ENCODE measurements around the gene POLR2A.

DNA sequence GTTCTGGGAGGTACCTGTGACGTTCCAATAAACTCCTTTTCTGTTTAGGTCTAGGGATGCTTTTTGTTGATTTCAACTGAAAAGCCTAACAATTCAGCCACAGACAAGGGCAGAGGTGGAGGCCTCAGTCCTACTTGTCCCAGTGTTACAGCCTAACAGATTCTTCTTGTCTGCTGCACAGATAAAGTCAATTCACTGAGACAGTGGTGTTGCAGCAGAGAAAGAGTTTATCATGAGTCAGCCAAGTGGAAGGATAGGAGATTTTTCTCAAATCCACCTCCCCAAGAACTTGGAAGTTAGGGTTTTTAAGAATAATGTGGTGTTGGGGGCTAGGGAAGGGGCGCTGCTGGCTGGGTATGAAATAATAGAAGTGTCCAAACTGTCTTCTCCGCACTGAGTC, 53.9 kb downstream of the POLR2A start:
- TF ChIP-seq, protein P1, sequence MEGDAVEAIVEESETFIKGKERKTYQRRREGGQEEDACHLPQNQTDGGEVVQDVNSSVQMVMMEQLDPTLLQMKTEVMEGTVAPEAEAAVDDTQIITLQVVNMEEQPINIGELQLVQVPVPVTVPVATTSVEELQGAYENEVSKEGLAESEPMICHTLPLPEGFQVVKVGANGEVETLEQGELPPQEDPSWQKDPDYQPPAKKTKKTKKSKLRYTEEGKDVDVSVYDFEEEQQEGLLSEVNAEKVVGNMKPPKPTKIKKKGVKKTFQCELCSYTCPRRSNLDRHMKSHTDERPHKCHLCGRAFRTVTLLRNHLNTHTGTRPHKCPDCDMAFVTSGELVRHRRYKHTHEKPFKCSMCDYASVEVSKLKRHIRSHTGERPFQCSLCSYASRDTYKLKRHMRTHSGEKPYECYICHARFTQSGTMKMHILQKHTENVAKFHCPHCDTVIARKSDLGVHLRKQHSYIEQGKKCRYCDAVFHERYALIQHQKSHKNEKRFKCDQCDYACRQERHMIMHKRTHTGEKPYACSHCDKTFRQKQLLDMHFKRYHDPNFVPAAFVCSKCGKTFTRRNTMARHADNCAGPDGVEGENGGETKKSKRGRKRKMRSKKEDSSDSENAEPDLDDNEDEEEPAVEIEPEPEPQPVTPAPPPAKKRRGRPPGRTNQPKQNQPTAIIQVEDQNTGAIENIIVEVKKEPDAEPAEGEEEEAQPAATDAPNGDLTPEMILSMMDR (IDR thresholded peaks at IDR 0.05; ENCODE audit: extremely low read depth in 1 of 2, insufficient read depth in 1 of 2, low read depth in 1 of 2, low read length in 2 of 2), result no peak
- TF ChIP-seq POLR2A (IDR thresholded peaks at IDR 0.05; ENCODE audit: low read depth, low read length), result no peak
- no peak for TF ChIP-seq POLR2AphosphoS5 (IDR thresholded peaks at IDR 0.05; ENCODE audit: insufficient read depth, low read depth, low read length)

Measured in endothelial cell of umbilical vein (primary cell).